ENCODE results near the gene CYTL1. TPM values are rescaled to one million over a fixed set of nuclear protein-coding genes. Genes with fewer than 3 reads are reported as not detected.

The CYTL1 gene
- total and polyA plus RNA-seq, 2 of the 13 experiments (the other 11 are each of a cell fraction or from before 2014, with no cell fraction given) = not detected

DNA sequence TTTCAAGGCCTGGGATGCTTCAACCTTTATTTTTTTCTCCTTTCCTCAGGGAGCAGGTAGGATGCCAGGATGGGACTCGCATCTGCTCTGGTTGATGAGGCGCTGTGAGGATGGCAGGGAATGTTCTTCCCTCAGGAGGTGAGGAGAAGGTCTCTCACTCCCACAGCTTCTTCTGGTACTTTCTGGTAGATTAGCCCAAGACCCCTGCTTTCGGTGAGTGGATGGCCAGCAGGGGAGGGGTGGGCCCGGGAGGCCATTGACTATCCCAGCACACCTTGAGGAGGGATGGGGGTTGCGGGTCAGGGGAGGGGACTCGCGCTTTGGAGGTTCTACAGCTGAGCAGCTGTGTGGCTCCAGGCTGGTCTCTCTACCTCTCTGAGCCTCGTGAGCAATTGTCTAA is 14.8 kb downstream of the CYTL1 start (continued):
- TF ChIP-seq HNRNPK (IDR thresholded peaks at IDR 0.05; ENCODE audit: low read depth, low read length, poor library complexity, severe bottlenecking) (no peak), GRHL1 (CRISPR knock-in tag; conservative IDR thresholded peaks at IDR 0.05) (no peak)

DNA sequence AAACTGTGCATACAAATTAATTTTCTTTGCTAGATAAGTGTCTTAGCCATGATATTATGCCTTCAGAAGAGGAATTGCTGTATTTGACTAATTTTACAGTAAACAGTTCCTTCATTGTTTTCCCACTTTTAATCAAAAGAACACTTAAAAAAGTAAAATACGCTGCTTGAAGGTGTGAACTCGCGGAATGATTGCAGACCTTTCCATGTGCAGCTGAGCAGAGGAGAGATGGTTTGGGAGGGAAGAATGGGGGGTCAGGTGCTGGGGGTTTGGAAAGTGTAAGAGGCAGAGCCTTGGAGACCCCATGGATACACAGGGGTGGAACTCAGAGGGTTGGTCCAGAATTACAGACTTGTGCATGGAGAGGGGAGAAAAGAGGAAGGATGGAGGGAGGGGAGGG is 15.3 kb downstream of the CYTL1 start:
- FAIRE-seq (no peak), DNase-seq (ENCODE audit: low spot score) (no peak), ATAC-seq (no peak)
- H3K9me3 ChIP-seq (ENCODE audit: low read length) = no peaks in the 10 kb centered on the region
- H3K4me2 ChIP-seq (ENCODE audit: low read depth, low read length) = no peak overlapping the region
- H3K27me3 ChIP-seq (ENCODE audit: control insufficient read depth in 1 of 2, insufficient read depth in 2 of 2, low read length in 2 of 2) = peaks cover 0 to 8% of the 10 kb centered on the region in 2 experiments; a peak in 2 of 5 replicates
- H3K4me3 ChIP-seq (replicated peaks in 1 of 3; ENCODE audit: insufficient read depth in 1 of 3, low read depth in 2 of 3, low read length in 3 of 3) = no peak overlapping the region
- intact Hi-C loops (cut with micrococcal nuclease; ENCODE audit: unreplicated experiment) = no loop called here
- no peaks in the 10 kb centered on the region for H3K79me2 ChIP-seq (ENCODE audit: insufficient read depth, low read length)
- H3K9ac ChIP-seq (ENCODE audit: insufficient read depth, low read depth, low read length) = no peak overlapping the region
- in situ Hi-C loops (cut with HindIII; ENCODE audit: extremely low pct_ligation_motif_present, low pct_unique_long_range_greater_than_20kb) = no loop called here
- no peaks in the 10 kb centered on the region for H3K4me1 ChIP-seq (ENCODE audit: insufficient read depth, low read length)
- ChIA-PET POLR2A (no interaction called here), CTCF (ENCODE audit: low intra/inter-chr PET ratio, low total read pairs) (no interaction called here)
- H4K20me1 ChIP-seq (ENCODE audit: insufficient read depth, low read length) = no peaks in the 10 kb centered on the region
- no peaks in the 10 kb centered on the region for H3K36me3 ChIP-seq (replicated peaks in 1 of 2; ENCODE audit: control insufficient read depth in 1 of 2, insufficient read depth in 2 of 2, low read length in 2 of 2)
- no peak overlapping the region for H3K27ac ChIP-seq (ENCODE audit: extremely low read length, insufficient read depth, low read length)
- no TSS peak for BruUV-seq (replicated peaks)
- 72% methylated on average over 3 of the region's 3 CpGs for WGBS (ENCODE audit: low lambda C conversion rate)
- H2AFZ ChIP-seq (ENCODE audit: low read length) = no peak overlapping the region
- TF ChIP-seq ZSCAN31 (CRISPR knock-in tag; IDR thresholded peaks at IDR 0.05; ENCODE audit: low read depth) (no peak), ZNF3 (CRISPR knock-in tag; IDR thresholded peaks at IDR 0.05) (no peak), ATF5 (CRISPR knock-in tag; IDR thresholded peaks at IDR 0.05; ENCODE audit: low read depth) (no peak), SNAI1 (CRISPR knock-in tag; IDR thresholded peaks at IDR 0.05; ENCODE audit: borderline replicate concordance) (no peak), FOXP1 (IDR thresholded peaks at IDR 0.05) (no peak), FOXP1 (CRISPR knock-in tag; IDR thresholded peaks at IDR 0.05) (no peak), ATF1 (CRISPR knock-in tag; IDR thresholded peaks at IDR 0.05) (no peak), ZNF205 (CRISPR knock-in tag; IDR thresholded peaks at IDR 0.05) (no peak), PAWR (CRISPR knock-in tag; IDR thresholded peaks at IDR 0.05; ENCODE audit: borderline replicate concordance) (no peak), TCF7L2 (IDR thresholded peaks at IDR 0.05; ENCODE audit: low read depth, low read length) (no peak), ZNF577 (CRISPR knock-in tag; IDR thresholded peaks at IDR 0.05; ENCODE audit: borderline replicate concordance, low read depth) (no peak), ZSCAN29 (CRISPR knock-in tag; conservative IDR thresholded peaks at IDR 0.05) (no peak), PRMT3 (CRISPR knock-in tag; IDR thresholded peaks at IDR 0.05; ENCODE audit: borderline replicate concordance, low read depth) (no peak), ZNF619 (CRISPR knock-in tag; IDR thresholded peaks at IDR 0.05) (no peak)
- TF ChIP-seq, protein P1, sequence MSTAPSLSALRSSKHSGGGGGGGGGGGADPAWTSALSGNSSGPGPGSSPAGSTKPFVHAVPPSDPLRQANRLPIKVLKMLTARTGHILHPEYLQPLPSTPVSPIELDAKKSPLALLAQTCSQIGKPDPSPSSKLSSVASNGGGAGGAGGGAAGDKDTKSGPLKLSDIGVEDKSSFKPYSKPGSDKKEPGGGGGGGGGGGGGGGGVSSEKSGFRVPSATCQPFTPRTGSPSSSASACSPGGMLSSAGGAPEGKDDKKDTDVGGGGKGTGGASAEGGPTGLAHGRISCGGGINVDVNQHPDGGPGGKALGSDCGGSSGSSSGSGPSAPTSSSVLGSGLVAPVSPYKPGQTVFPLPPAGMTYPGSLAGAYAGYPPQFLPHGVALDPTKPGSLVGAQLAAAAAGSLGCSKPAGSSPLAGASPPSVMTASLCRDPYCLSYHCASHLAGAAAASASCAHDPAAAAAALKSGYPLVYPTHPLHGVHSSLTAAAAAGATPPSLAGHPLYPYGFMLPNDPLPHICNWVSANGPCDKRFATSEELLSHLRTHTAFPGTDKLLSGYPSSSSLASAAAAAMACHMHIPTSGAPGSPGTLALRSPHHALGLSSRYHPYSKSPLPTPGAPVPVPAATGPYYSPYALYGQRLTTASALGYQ (CRISPR knock-in tag; IDR thresholded peaks at IDR 0.05) = no peak
- TF ChIP-seq, protein P2, sequence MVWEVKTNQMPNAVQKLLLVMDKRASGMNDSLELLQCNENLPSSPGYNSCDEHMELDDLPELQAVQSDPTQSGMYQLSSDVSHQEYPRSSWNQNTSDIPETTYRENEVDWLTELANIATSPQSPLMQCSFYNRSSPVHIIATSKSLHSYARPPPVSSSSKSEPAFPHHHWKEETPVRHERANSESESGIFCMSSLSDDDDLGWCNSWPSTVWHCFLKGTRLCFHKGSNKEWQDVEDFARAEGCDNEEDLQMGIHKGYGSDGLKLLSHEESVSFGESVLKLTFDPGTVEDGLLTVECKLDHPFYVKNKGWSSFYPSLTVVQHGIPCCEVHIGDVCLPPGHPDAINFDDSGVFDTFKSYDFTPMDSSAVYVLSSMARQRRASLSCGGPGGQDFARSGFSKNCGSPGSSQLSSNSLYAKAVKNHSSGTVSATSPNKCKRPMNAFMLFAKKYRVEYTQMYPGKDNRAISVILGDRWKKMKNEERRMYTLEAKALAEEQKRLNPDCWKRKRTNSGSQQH (CRISPR knock-in tag; IDR thresholded peaks at IDR 0.05; ENCODE audit: low read depth) = no peak
- TF ChIP-seq, protein P3, sequence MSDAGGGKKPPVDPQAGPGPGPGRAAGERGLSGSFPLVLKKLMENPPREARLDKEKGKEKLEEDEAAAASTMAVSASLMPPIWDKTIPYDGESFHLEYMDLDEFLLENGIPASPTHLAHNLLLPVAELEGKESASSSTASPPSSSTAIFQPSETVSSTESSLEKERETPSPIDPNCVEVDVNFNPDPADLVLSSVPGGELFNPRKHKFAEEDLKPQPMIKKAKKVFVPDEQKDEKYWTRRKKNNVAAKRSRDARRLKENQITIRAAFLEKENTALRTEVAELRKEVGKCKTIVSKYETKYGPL (CRISPR knock-in tag; IDR thresholded peaks at IDR 0.05) = no peak
